Activated T-helper 17 cell treated with anti-CD3 and anti-CD28 coated beads, Interleukin-2, amount 50 U/mL, for 72 hours (primary cell): ENCODE measurements around the gene CDK14. TPM values are rescaled to one million over a fixed set of nuclear protein-coding genes. Genes with fewer than 3 reads are reported as not detected.

Experiments
- ATAC-seq: fragments of 150-1000 bp; cut with Tn5 transposase; replicated peaks from 2 replicates; pipeline ENCODE4 v1.10.0; 2021; ENCODE audit warnings: mild to moderate bottlenecking, moderate library complexity
- H3K27ac Mint-ChIP-seq: one replicate; pipeline ENCODE4 v1.8.0; 2022; ENCODE audit warnings: mixed read lengths
- H3K27me3 Mint-ChIP-seq: one replicate; pipeline ENCODE4 v1.8.0; 2022; ENCODE audit warnings: mixed read lengths
- H3K36me3 Mint-ChIP-seq: one replicate; pipeline ENCODE4 v1.8.0; 2022; ENCODE audit warnings: low read depth, mild to moderate bottlenecking, mixed read lengths
- H3K4me1 Mint-ChIP-seq: one replicate; pipeline ENCODE4 v1.8.0; 2022; ENCODE audit warnings: mixed read lengths
- H3K4me3 Mint-ChIP-seq: one replicate; pipeline ENCODE4 v1.8.0; 2022; ENCODE audit warnings: mild to moderate bottlenecking, mixed read lengths
- H3K9me3 Mint-ChIP-seq: one replicate; pipeline ENCODE4 v1.8.0; 2022; ENCODE audit warnings: mixed read lengths
- total RNA-seq, 2 donors: library from RNA; stranded (reverse); gene quantifications; one replicate each; pipeline ENCODE4 v1.2.3, GENCODE V29; 2022

The CDK14 gene
- total RNA-seq, 2 donors from 2014 or later = 0.04 to 1.4 TPM

DNA sequence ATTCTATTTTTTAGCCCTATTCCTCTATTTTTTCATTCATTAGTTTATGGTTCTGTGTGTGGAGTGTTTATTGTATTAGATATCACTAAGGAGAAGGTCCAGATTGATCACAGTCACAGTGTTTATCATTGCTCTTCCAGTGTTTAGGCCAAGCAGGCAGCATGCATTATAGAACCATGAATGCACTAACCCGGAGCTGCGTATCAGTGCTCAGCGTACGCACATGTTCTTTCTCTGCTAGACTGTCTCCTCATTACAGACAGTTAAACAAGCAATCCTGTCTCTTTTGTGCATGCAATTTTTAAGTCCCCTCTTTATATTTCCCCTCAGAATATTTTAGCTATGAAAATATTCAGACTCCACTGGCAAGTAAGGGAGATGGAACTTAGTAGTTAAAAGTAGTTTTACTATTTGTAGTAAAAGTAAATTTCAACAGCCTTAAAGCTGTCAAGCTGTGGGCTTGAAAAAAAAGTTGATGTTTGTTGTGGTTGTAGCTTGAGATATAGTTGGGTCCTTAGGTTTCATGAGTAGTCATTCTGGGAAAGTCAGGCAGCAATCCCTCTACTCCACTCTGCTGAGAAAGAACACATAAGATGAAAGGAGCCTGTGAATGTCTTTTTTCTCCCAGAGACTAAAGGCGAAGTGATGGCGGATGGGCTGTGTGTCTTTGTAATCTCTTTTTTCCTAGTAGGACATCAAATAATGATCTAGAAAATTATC lies 260.4 kb downstream of the CDK14 start:
- Mint-ChIP-seq H3K4me1 (no peaks in the 10 kb centered on the region), H3K4me3 (no peak overlapping the region), H3K27me3 (no peaks in the 10 kb centered on the region), H3K36me3 (no peaks in the 10 kb centered on the region), H3K27ac (no peak overlapping the region), H3K9me3 (no peaks in the 10 kb centered on the region)
- no peak for ATAC-seq

- Mint-ChIP-seq H3K4me3 (no peak overlapping the region), H3K36me3 (no peaks in the 10 kb centered on the region), H3K4me1 (no peaks in the 10 kb centered on the region), H3K9me3 (no peaks in the 10 kb centered on the region), H3K27ac (no peak overlapping the region), H3K27me3 (no peaks in the 10 kb centered on the region)
- ATAC-seq = no peak
Observed at GRCh38 chr7:90857603-90858002, 261.5 kb downstream of the CDK14 start.

GRCh38 chr7:90858546-90858945 lies 262.4 kb downstream of the CDK14 start:
- Mint-ChIP-seq H3K36me3 (no peaks in the 10 kb centered on the region), H3K9me3 (no peaks in the 10 kb centered on the region), H3K27ac (no peak overlapping the region), H3K4me3 (no peak overlapping the region), H3K4me1 (no peaks in the 10 kb centered on the region), H3K27me3 (no peaks in the 10 kb centered on the region)
- ATAC-seq = no peak

- H3K27ac Mint-ChIP-seq = no peak overlapping the region
- H3K9me3 Mint-ChIP-seq = no peaks in the 10 kb centered on the region
- H3K4me3 Mint-ChIP-seq = no peak overlapping the region
- H3K4me1 Mint-ChIP-seq = no peaks in the 10 kb centered on the region
- no peaks in the 10 kb centered on the region for H3K36me3 Mint-ChIP-seq
- ATAC-seq = no peak
- no peaks in the 10 kb centered on the region for H3K27me3 Mint-ChIP-seq
Observed at GRCh38 chr7:90859521-90859920, 263.4 kb downstream of the CDK14 start.

DNA sequence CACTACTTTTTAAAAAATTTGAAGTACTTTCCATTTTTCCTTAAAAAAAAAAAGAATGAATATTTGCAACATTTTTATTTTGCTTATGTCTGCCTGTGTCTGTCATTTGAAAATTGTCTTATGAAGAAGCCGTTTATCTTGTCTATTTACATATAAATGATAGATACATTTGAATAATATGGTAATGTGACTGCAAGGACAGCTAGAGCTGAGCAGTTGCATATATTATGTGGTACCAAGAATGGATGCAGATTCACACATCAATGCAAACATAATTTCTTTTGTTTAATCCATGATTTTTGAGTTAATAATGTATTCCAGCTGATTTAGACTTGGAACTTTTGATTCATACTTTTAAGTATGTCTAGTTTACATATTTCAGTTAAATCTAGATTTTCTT lies 268.0 kb downstream of the CDK14 start:
- Mint-ChIP-seq H3K4me3 (no peak overlapping the region), H3K27ac (no peak overlapping the region), H3K27me3 (no peaks in the 10 kb centered on the region), H3K9me3 (peaks cover 3% of the 10 kb centered on the region), H3K36me3 (no peaks in the 10 kb centered on the region), H3K4me1 (no peaks in the 10 kb centered on the region)
- ATAC-seq = no peak

- ATAC-seq = no peak
- Mint-ChIP-seq H3K36me3 (no peaks in the 10 kb centered on the region), H3K9me3 (peaks cover 5% of the 10 kb centered on the region), H3K4me3 (no peak overlapping the region), H3K27me3 (no peaks in the 10 kb centered on the region), H3K4me1 (no peaks in the 10 kb centered on the region), H3K27ac (no peak overlapping the region)
Observed at GRCh38 chr7:90869335-90869734, 273.2 kb downstream of the CDK14 start.

GRCh38 chr7:90876701-90877100 lies 280.6 kb downstream of the CDK14 start:
- no peak overlapping the region for H3K27ac Mint-ChIP-seq
- no peaks in the 10 kb centered on the region for H3K27me3 Mint-ChIP-seq
- H3K9me3 Mint-ChIP-seq = peaks cover 3% of the 10 kb centered on the region
- H3K36me3 Mint-ChIP-seq = no peaks in the 10 kb centered on the region
- no peak for ATAC-seq
- H3K4me1 Mint-ChIP-seq = no peaks in the 10 kb centered on the region
- no peak overlapping the region for H3K4me3 Mint-ChIP-seq

- no peaks in the 10 kb centered on the region for H3K36me3 Mint-ChIP-seq
- peaks cover 7% of the 10 kb centered on the region for H3K9me3 Mint-ChIP-seq
- H3K27me3 Mint-ChIP-seq = no peaks in the 10 kb centered on the region
- no peak for ATAC-seq
- no peak overlapping the region for H3K27ac Mint-ChIP-seq
- H3K4me3 Mint-ChIP-seq = no peak overlapping the region
- no peaks in the 10 kb centered on the region for H3K4me1 Mint-ChIP-seq
Observed at GRCh38 chr7:90877201-90877600, 281.1 kb downstream of the CDK14 start.

- H3K36me3 Mint-ChIP-seq = no peaks in the 10 kb centered on the region
- no peaks in the 10 kb centered on the region for H3K27me3 Mint-ChIP-seq
- H3K4me3 Mint-ChIP-seq = no peak overlapping the region
- H3K4me1 Mint-ChIP-seq = no peaks in the 10 kb centered on the region
- H3K27ac Mint-ChIP-seq = no peak overlapping the region
- H3K9me3 Mint-ChIP-seq = peaks cover 18% of the 10 kb centered on the region
- no peak for ATAC-seq
Observed at GRCh38 chr7:90879924-90880323, 283.8 kb downstream of the CDK14 start.

DNA sequence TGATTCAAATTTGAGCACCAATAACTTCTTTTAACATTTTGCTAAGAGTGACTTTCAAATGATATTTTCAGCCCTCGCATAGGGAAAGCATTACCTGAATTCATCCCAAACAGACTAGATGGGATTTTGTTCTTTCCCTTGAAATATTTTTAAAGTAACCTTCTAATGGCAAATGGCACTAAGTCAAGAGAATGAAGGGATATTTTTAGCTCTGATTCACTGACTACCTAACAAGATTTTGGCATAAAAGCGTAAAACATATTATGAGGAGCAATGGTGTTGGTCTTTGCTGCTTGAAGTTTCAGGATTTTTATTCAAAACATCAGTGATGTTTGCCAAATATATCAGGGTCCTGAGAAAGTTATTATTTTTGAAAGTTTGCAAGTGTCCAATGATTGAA lies 290.3 kb downstream of the CDK14 start:
- peaks cover 21% of the 10 kb centered on the region for H3K9me3 Mint-ChIP-seq
- ATAC-seq = no peak
- H3K4me3 Mint-ChIP-seq = no peak overlapping the region
- H3K36me3 Mint-ChIP-seq = no peaks in the 10 kb centered on the region
- H3K4me1 Mint-ChIP-seq = no peaks in the 10 kb centered on the region
- no peaks in the 10 kb centered on the region for H3K27me3 Mint-ChIP-seq
- H3K27ac Mint-ChIP-seq = no peak overlapping the region

- no peaks in the 10 kb centered on the region for H3K4me1 Mint-ChIP-seq
- no peaks in the 10 kb centered on the region for H3K36me3 Mint-ChIP-seq
- no peak for ATAC-seq
- peaks cover 9% of the 10 kb centered on the region for H3K9me3 Mint-ChIP-seq
- no peak overlapping the region for H3K27ac Mint-ChIP-seq
- no peak overlapping the region for H3K4me3 Mint-ChIP-seq
- no peaks in the 10 kb centered on the region for H3K27me3 Mint-ChIP-seq
Observed at GRCh38 chr7:90889210-90889609, 293.1 kb downstream of the CDK14 start.

GRCh38 chr7:90889644-90890043 lies 293.5 kb downstream of the CDK14 start:
- Mint-ChIP-seq H3K27ac (no peak overlapping the region), H3K27me3 (no peaks in the 10 kb centered on the region), H3K4me1 (no peaks in the 10 kb centered on the region), H3K4me3 (no peak overlapping the region), H3K9me3 (peaks cover 9% of the 10 kb centered on the region), H3K36me3 (no peaks in the 10 kb centered on the region)
- ATAC-seq = no peak

GRCh38 chr7:90891529-90891928 lies 295.4 kb downstream of the CDK14 start:
- no peak for ATAC-seq
- Mint-ChIP-seq H3K4me1 (no peaks in the 10 kb centered on the region), H3K4me3 (no peak overlapping the region), H3K27me3 (no peaks in the 10 kb centered on the region), H3K9me3 (peaks cover 9% of the 10 kb centered on the region), H3K27ac (no peak overlapping the region), H3K36me3 (no peaks in the 10 kb centered on the region)

DNA sequence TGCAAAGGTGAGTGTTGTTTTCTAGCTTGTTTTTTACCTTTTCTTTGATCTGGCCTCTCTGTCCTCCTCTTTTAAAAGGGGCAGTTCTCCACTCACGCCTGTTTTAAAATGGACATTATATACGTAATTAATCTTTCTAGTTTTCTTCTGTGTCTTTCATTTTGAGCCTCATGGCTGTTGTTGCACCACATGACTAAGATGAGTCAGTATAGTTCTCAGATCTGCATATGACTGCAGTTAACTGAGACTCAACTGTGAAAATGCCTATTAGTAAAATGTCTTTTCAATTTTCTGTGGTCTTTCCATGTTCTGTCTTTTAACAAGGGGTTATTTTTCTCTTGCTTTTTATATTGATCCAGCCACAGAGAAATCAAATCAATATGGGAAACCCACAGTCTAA lies 296.1 kb downstream of the CDK14 start:
- no peaks in the 10 kb centered on the region for H3K4me1 Mint-ChIP-seq
- no peaks in the 10 kb centered on the region for H3K27me3 Mint-ChIP-seq
- no peak overlapping the region for H3K4me3 Mint-ChIP-seq
- peaks cover 9% of the 10 kb centered on the region for H3K9me3 Mint-ChIP-seq
- no peak for ATAC-seq
- no peaks in the 10 kb centered on the region for H3K36me3 Mint-ChIP-seq
- no peak overlapping the region for H3K27ac Mint-ChIP-seq

DNA sequence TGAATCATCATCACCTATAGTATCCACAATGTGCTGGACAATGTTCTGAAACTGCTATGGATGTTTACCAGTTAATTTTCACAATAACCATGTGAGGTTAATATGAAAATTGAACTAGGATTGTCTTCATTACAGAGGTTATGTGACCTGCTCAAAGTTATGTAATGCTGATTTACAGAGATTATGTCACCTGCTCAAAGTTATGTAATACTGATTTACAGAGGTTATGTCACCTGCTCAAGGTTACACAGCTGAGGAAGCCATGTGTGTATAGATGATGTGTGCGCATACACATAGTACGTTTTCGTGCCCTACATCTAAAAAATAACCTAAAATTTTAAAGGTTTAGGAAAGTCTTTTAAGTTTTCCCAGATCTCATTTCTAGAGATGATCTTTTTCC lies 298.0 kb downstream of the CDK14 start:
- no peaks in the 10 kb centered on the region for H3K36me3 Mint-ChIP-seq
- no peak overlapping the region for H3K4me3 Mint-ChIP-seq
- no peaks in the 10 kb centered on the region for H3K27me3 Mint-ChIP-seq
- no peak overlapping the region for H3K27ac Mint-ChIP-seq
- ATAC-seq = no peak
- H3K9me3 Mint-ChIP-seq = peaks cover 7% of the 10 kb centered on the region
- no peaks in the 10 kb centered on the region for H3K4me1 Mint-ChIP-seq

DNA sequence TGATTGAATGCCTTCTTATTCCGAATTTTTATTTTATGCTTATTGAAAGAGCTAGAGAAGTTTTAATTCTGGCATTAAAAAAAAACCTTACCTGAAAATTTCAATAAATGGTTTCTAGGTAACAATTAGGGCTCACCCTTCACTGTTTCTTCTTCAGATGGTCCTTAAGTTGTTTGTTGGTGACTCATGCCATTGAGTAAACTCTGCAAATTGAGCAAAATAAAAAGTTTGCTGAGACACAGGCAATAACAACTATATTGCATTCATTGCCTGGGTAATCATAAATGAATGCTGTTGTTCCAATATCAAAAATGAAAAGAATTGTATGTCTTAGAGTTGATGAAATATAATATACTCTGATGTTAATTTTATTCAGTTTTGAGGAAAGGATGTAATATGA lies 300.3 kb downstream of the CDK14 start:
- H3K27ac Mint-ChIP-seq = no peak overlapping the region
- H3K36me3 Mint-ChIP-seq = no peaks in the 10 kb centered on the region
- H3K9me3 Mint-ChIP-seq = peaks cover 13% of the 10 kb centered on the region
- ATAC-seq = no peak
- no peaks in the 10 kb centered on the region for H3K27me3 Mint-ChIP-seq
- no peaks in the 10 kb centered on the region for H3K4me1 Mint-ChIP-seq
- no peak overlapping the region for H3K4me3 Mint-ChIP-seq
